Esophagus squamous epithelium (tissue), 5 donors: ENCODE results near the gene SARNP. TPM values are rescaled to one million over a fixed set of nuclear protein-coding genes. Genes with fewer than 3 reads are reported as not detected.

Experiments used
- DNase-seq: peaks from one replicate; lab custom pipeline; 2025; lab: John Stamatoyannopoulos, UW
- H3K27ac ChIP-seq, 4 donors: fragments of 200-600 bp; sonication (generic); one replicate each; pipeline ENCODE4 v1.5.1; 2016 to 2019; ENCODE audit warnings: mild to moderate bottlenecking in 1 of 4
- H3K27me3 ChIP-seq, 4 donors: fragments of 200-600 bp; sonication (generic); 1 replicate in 3 of 4; 2 replicates in 1 of 4; pipeline versions ENCODE4 v1.5.1 to v1.6.0; 2017 to 2021; ENCODE audit warnings: antibody characterized with exemption in 1 of 4
- H3K36me3 ChIP-seq, 3 donors: fragments of 200-600 bp; sonication (generic); one replicate each; pipeline ENCODE4 v1.5.1; 2016 to 2019
- H3K4me1 ChIP-seq, 3 donors: fragments of 200-600 bp; sonication (generic); one replicate each; pipeline ENCODE4 v1.5.1; 2017 to 2019
- H3K4me3 ChIP-seq, 4 donors: fragments of 200-600 bp; sonication (generic); 1 replicate in 3 of 4; 2 replicates in 1 of 4; pipeline ENCODE4 v1.5.1; 2016 to 2019; ENCODE audit warnings: mild to moderate bottlenecking in 2 of 4, moderate library complexity in 1 of 4
- H3K9me3 ChIP-seq, 3 donors: fragments of 200-600 bp; sonication (generic); one replicate each; pipeline ENCODE4 v1.5.1; 2016 to 2019
- CTCF ChIP-seq, 6 experiments: fragments of 450-650 bp in 4 of 6; fragments of 200-600 bp in 2 of 6; sonication (generic) in 2 of 6; IDR thresholded peaks; one replicate each; pipeline ENCODE4 v1.5.1; 2016 to 2019; ENCODE audit warnings: antibody characterized with exemption in 6 of 6, mild to moderate bottlenecking in 4 of 6, moderate library complexity in 4 of 6
- POLR2A ChIP-seq, 4 donors: fragments of 450-650 bp; IDR thresholded peaks; one replicate each; pipeline ENCODE4 v1.6.1; 2017; ENCODE audit warnings: antibody characterized with exemption in 4 of 4, mild to moderate bottlenecking in 4 of 4, moderate library complexity in 3 of 4
- WGBS, 2 donors: methylation state at CpG; one replicate each; pipeline ENCODE4 v1.1.5; 2018; 5-methylcytosine and 5-hydroxymethylcytosine counted together
- intact Hi-C: fragments of 100-400 bp; cut with DNase I; formaldehyde crosslinking; loops from one replicate; pipeline ENCODE4 v1.15.0; 2022
- total RNA-seq, 4 donors: library from RNA; depleted of rRNA; stranded (reverse); fragments of >200 nt; gene quantifications; one replicate each; pipeline ENCODE4 v1.1.0, GENCODE V29; 2016
- donor health status: DM: yes; HTN: yes; CAD: no.

Gene SARNP
- total RNA-seq, 4 donors from 2014 or later = 22.6 to 60.1 (median 53.7) TPM

GRCh38 chr12:55849616-55850343 lies 32.3 kb upstream of the SARNP start:
- H3K4me1 ChIP-seq = peaks cover 0 to 25% (median 5%) of the 10 kb centered on the region in 3 donors
- DNase-seq = no peak
- H3K27ac ChIP-seq = peak overlapping the region in 1 of 4 donors; percentile 10
- 61 to 79% methylated on average over 6 to 7 of the region's 7 CpGs for WGBS, 2 donors
- no peaks in the 10 kb centered on the region for H3K9me3 ChIP-seq
- H3K4me3 ChIP-seq = no peak overlapping the region
- TF ChIP-seq POLR2A (IDR thresholded peaks at IDR 0.05) (no peak), CTCF (IDR thresholded peaks at IDR 0.05) (no peak)
- H3K27me3 ChIP-seq = peaks cover 0 to 18% (median 0%) of the 10 kb centered on the region in 4 donors
- no peaks in the 10 kb centered on the region for H3K36me3 ChIP-seq
- intact Hi-C loops = no loop called here

GRCh38 chr12:55847603-55848291 lies 30.2 kb upstream of the SARNP start:
- TF ChIP-seq CTCF (IDR thresholded peaks at IDR 0.05) (no peak), POLR2A (IDR thresholded peaks at IDR 0.05) (peak in 2 of 4 donors; percentile 35 to 43)
- H3K27ac ChIP-seq = peak overlapping the region; percentile 75 to 91 (median 86)
- H3K36me3 ChIP-seq = no peaks in the 10 kb centered on the region
- intact Hi-C loops = no loop called here
- peak overlapping the region in 2 of 4 donors; percentile 3 to 7 for H3K4me3 ChIP-seq
- no peaks in the 10 kb centered on the region for H3K9me3 ChIP-seq
- peaks cover 0 to 29% (median 5%) of the 10 kb centered on the region in 3 donors for H3K4me1 ChIP-seq
- DNase-seq = peak; percentile 42
- peaks cover 0 to 18% (median 0%) of the 10 kb centered on the region in 4 donors for H3K27me3 ChIP-seq
- WGBS, 2 donors = 28 to 49% methylated on average over 3 to 4 of the region's 6 CpGs

- DNase-seq = no peak
- intact Hi-C loops = no loop called here
- WGBS, 2 donors = 60% methylated on average over 3 of the region's 3 CpGs; no CpG with 5 or more reads in 1 of the 2 donors
These were observed 29.5 kb upstream of the SARNP start for GRCh38 chr12:55847033-55847432.

GRCh38 chr12:55845785-55846496 lies 28.4 kb upstream of the SARNP start:
- Histone ChIP-seq H3K9me3 (no peaks in the 10 kb centered on the region), H3K4me1 (peaks cover 0 to 37% (median 5%) of the 10 kb centered on the region in 3 donors), H3K27me3 (peaks cover 0 to 25% (median 0%) of the 10 kb centered on the region in 4 donors), H3K36me3 (no peaks in the 10 kb centered on the region), H3K4me3 (no peak overlapping the region), H3K27ac (peak overlapping the region in 3 of 4 donors; percentile 81 to 91 (median 90))
- TF ChIP-seq POLR2A (IDR thresholded peaks at IDR 0.05) (no peak), CTCF (IDR thresholded peaks at IDR 0.05) (no peak)
- intact Hi-C loops = no loop called here
- 80 to 86% methylated on average over 5 to 7 of the region's 7 CpGs for WGBS, 2 donors
- no peak for DNase-seq

More at GRCh38 chr12:55847033-55847432, 29.5 kb upstream of the SARNP start:
- Histone ChIP-seq H3K4me3 (no peak overlapping the region), H3K36me3 (no peaks in the 10 kb centered on the region), H3K9me3 (no peaks in the 10 kb centered on the region), H3K27ac (peak overlapping the region; percentile 75 to 91 (median 86)), H3K4me1 (peaks cover 0 to 32% (median 5%) of the 10 kb centered on the region in 3 donors), H3K27me3 (peaks cover 0 to 25% (median 0%) of the 10 kb centered on the region in 4 donors)
- peak in 1 of 4 donors; percentile 20 for TF ChIP-seq POLR2A (IDR thresholded peaks at IDR 0.05)
- no peak for TF ChIP-seq CTCF (IDR thresholded peaks at IDR 0.05)
